ENCODE data around the gene ZDHHC11. TPM values are rescaled to one million over a fixed set of nuclear protein-coding genes. Genes with fewer than 3 reads are reported as not detected.

Gene ZDHHC11
- total RNA-seq, 4 donors from 2014 or later = 4.3 to 13.5 (median 10.9) TPM

- Histone ChIP-seq H3K36me3 (peaks cover 41 to 47% (median 44%) of the 10 kb centered on the region in 4 donors), H3K4me3 (peak overlapping the region; percentile 68 to 98 (median 92)), H3K27ac (replicated peaks in 1 of 4) (peak overlapping the region; percentile 81 to 94 (median 91)), H3K4me1 (peaks cover 16 to 33% (median 25%) of the 10 kb centered on the region in 4 donors), H3K9me3 (no peaks in the 10 kb centered on the region), H3K27me3 (no peaks in the 10 kb centered on the region)
- intact Hi-C loops (cut with DNase I) = no loop called here
- DNase-seq (ENCODE audit: extremely low spot score) = no peak
- WGBS = 29% methylated on average over 9 of the region's 25 CpGs
- TF ChIP-seq CTCF (IDR thresholded peaks at IDR 0.05) (no peak), POLR2AphosphoS5 (IDR thresholded peaks at IDR 0.05) (no peak), POLR2A (IDR thresholded peaks at IDR 0.05; ENCODE audit: low read depth) (no peak), EP300 (IDR thresholded peaks at IDR 0.05) (no peak)
Observed at GRCh38 chr5:891837-892393, 41.1 kb upstream of the ZDHHC11 start.

- TF ChIP-seq POLR2A (IDR thresholded peaks at IDR 0.05; ENCODE audit: low read depth) (no peak), CTCF (IDR thresholded peaks at IDR 0.05) (no peak), EP300 (IDR thresholded peaks at IDR 0.05) (no peak), POLR2AphosphoS5 (IDR thresholded peaks at IDR 0.05) (no peak)
- intact Hi-C loops (cut with DNase I) = no loop called here
- no peaks in the 10 kb centered on the region for H3K27me3 ChIP-seq
- peak overlapping the region; percentile 81 to 94 (median 91) for H3K27ac ChIP-seq (replicated peaks in 1 of 4)
- H3K36me3 ChIP-seq = peaks cover 48 to 53% (median 50%) of the 10 kb centered on the region in 4 donors
- no peaks in the 10 kb centered on the region for H3K9me3 ChIP-seq
- 72% methylated on average over 32 of the region's 34 CpGs for WGBS
- no peak for DNase-seq (ENCODE audit: extremely low spot score)
- peak overlapping the region; percentile 68 to 98 (median 92) for H3K4me3 ChIP-seq
- peaks cover 16 to 33% (median 25%) of the 10 kb centered on the region in 4 donors for H3K4me1 ChIP-seq
Observed at GRCh38 chr5:891117-891836, 40.5 kb upstream of the ZDHHC11 start.

GRCh38 chr5:889075-889710, 38.4 kb upstream of the ZDHHC11 start:
- Histone ChIP-seq H3K4me3 (no peak overlapping the region), H3K9me3 (no peaks in the 10 kb centered on the region), H3K36me3 (peaks cover 62 to 74% (median 71%) of the 10 kb centered on the region in 4 donors), H3K27me3 (no peaks in the 10 kb centered on the region), H3K27ac (replicated peaks in 1 of 4) (no peak overlapping the region), H3K4me1 (peaks cover 20 to 35% (median 25%) of the 10 kb centered on the region in 4 donors)
- no peak for DNase-seq (ENCODE audit: extremely low spot score)
- TF ChIP-seq EP300 (IDR thresholded peaks at IDR 0.05) (no peak), POLR2AphosphoS5 (IDR thresholded peaks at IDR 0.05) (no peak), POLR2A (IDR thresholded peaks at IDR 0.05; ENCODE audit: low read depth) (no peak), CTCF (IDR thresholded peaks at IDR 0.05) (no peak)
- WGBS = 93% methylated on average over 15 of the region's 15 CpGs
- intact Hi-C loops (cut with DNase I) = no loop called here

GRCh38 chr5:888638-889035, 37.9 kb upstream of the ZDHHC11 start:
- peaks cover 66 to 80% (median 77%) of the 10 kb centered on the region in 4 donors for H3K36me3 ChIP-seq
- DNase-seq (ENCODE audit: extremely low spot score) = no peak
- no peak overlapping the region for H3K4me3 ChIP-seq
- no peaks in the 10 kb centered on the region for H3K9me3 ChIP-seq
- WGBS = 91% methylated on average over 11 of the region's 11 CpGs
- intact Hi-C loops (cut with DNase I) = no loop called here
- TF ChIP-seq EP300 (IDR thresholded peaks at IDR 0.05) (no peak), POLR2A (IDR thresholded peaks at IDR 0.05; ENCODE audit: low read depth) (no peak), POLR2AphosphoS5 (IDR thresholded peaks at IDR 0.05) (no peak), CTCF (IDR thresholded peaks at IDR 0.05) (no peak)
- H3K27ac ChIP-seq (replicated peaks in 1 of 4) = no peak overlapping the region
- H3K27me3 ChIP-seq = no peaks in the 10 kb centered on the region
- H3K4me1 ChIP-seq = peaks cover 20 to 35% (median 25%) of the 10 kb centered on the region in 4 donors

Measured in esophagus muscularis mucosa (tissue), 4 donors.